ENCODE measurements around the gene LRRC27. TPM values are rescaled to one million over a fixed set of nuclear protein-coding genes. Genes with fewer than 3 reads are reported as not detected.
"Not testable (repeated sequence)": the region's sequence is repeated elsewhere in the genome, so short reads cannot be mapped to it uniquely, and the experiment has no call there.

Gene LRRC27
- total RNA-seq, 1 experiment from 2014 or later = 5.6 TPM

DNA sequence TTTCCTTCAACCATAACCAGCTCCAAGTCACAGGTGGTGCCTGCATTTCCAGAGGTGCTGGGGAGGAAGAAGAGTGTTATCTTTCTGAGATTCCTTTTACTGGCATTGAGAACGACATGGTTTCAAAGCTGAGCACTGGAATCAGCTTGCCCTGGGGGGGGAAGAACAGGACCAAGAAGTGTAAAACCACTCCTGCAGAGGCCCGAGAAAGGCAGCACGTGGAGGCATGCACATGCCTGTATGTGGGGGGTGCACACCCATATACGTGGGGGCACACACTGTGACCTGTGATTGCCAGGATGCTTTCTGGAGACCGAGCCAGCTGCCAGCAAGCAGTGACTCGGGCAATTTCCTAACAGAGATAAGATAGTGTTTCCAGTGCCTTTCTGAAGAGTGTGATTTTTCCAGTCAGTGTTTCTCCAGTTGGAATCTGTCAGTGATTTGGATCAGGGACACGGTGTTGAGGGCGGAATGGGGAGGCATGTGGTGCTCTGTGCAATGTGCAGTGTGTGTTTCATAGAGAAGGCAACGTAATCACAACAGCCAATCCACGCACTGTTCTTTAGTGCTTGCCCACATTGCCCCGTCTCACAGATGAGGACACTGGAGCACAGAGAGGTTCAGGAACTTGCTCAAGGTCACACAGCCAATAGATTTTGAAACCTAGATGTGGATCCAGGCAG, 4.2 kb downstream of the LRRC27 start:
- Histone ChIP-seq H4K20me1 (ENCODE audit: low read length) (no peaks in the 10 kb centered on the region), H3K4me2 (ENCODE audit: low read length) (no peak overlapping the region), H3K9me3 (ENCODE audit: low read length) (no peaks in the 10 kb centered on the region), H3K9me2 (replicated peaks; ENCODE audit: low read length) (no peaks in the 10 kb centered on the region), H3K79me2 (ENCODE audit: low read length) (peaks cover 4% of the 10 kb centered on the region), H3F3A (ENCODE audit: low read length, unreplicated experiment) (no peaks in the 10 kb centered on the region), H3K4me1 (ENCODE audit: insufficient read depth, low read length) (peaks cover 8% of the 10 kb centered on the region), H2AFZ (ENCODE audit: low read length) (no peak overlapping the region), H3K27ac (ENCODE audit: low read length) (no peak overlapping the region), H3K36me3 (ENCODE audit: low read depth, low read length) (no peaks in the 10 kb centered on the region), H3K9ac (ENCODE audit: low read length) (no peak overlapping the region), H3K27me3 (ENCODE audit: low read length) (no peaks in the 10 kb centered on the region), H3K4me3 (ENCODE audit: low read length) (no peak overlapping the region)
- DNase-seq (no peak), ATAC-seq (no peak)
- TF ChIP-seq EZH2 (IDR thresholded peaks at IDR 0.05; ENCODE audit: low read length, unreplicated experiment) (no peak), EZH2phosphoT487 (IDR thresholded peaks at IDR 0.05; ENCODE audit: borderline replicate concordance, low read length) (no peak)
- TF ChIP-seq, protein P1, sequence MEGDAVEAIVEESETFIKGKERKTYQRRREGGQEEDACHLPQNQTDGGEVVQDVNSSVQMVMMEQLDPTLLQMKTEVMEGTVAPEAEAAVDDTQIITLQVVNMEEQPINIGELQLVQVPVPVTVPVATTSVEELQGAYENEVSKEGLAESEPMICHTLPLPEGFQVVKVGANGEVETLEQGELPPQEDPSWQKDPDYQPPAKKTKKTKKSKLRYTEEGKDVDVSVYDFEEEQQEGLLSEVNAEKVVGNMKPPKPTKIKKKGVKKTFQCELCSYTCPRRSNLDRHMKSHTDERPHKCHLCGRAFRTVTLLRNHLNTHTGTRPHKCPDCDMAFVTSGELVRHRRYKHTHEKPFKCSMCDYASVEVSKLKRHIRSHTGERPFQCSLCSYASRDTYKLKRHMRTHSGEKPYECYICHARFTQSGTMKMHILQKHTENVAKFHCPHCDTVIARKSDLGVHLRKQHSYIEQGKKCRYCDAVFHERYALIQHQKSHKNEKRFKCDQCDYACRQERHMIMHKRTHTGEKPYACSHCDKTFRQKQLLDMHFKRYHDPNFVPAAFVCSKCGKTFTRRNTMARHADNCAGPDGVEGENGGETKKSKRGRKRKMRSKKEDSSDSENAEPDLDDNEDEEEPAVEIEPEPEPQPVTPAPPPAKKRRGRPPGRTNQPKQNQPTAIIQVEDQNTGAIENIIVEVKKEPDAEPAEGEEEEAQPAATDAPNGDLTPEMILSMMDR (conservative IDR thresholded peaks at IDR 0.05; ENCODE audit: low read depth, low read length) = no peak
- no TSS peak for BruUV-seq (replicated peaks)
- intact Hi-C loops (cut with micrococcal nuclease) = no loop called here
- CTCF ChIA-PET = no interaction called here
- POLR2A ChIA-PET (ENCODE audit: unreplicated experiment) = no interaction called here

DNA sequence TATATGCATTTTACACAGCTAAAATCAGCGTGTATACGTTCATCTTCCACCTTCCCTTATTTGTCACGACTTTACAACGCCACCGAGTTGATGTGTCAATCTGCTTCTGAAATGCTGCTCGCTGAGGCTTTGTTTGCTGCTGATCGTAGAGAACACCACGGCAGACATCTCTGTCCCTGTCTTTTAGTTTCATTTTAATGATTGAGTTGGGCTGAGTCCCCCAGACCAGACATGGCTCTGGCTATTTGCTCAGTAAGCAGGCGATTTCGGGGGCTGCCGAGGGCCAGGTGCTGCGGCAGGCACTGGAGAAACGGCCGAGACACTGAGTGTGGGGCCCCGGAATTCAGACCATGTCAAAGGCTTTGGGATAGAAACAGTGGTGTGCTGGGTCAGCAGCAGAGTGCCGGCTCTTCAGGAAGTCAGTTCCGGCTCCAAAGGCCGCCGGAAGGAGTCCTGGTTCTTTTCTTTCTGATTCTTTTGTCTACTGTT, 5.0 kb downstream of the LRRC27 start:
- Histone ChIP-seq H3K79me2 (ENCODE audit: low read length) (no peaks in the 10 kb centered on the region), H3K4me2 (ENCODE audit: low read length) (no peak overlapping the region), H3K9ac (ENCODE audit: low read length) (no peak overlapping the region), H3F3A (ENCODE audit: low read length, unreplicated experiment) (no peaks in the 10 kb centered on the region), H3K27me3 (ENCODE audit: low read length) (no peaks in the 10 kb centered on the region), H3K4me3 (ENCODE audit: low read length) (no peak overlapping the region), H3K9me3 (ENCODE audit: low read length) (no peaks in the 10 kb centered on the region), H3K36me3 (ENCODE audit: low read depth, low read length) (no peaks in the 10 kb centered on the region), H2AFZ (ENCODE audit: low read length) (no peak overlapping the region), H4K20me1 (ENCODE audit: low read length) (no peaks in the 10 kb centered on the region), H3K9me2 (replicated peaks; ENCODE audit: low read length) (no peaks in the 10 kb centered on the region), H3K4me1 (ENCODE audit: insufficient read depth, low read length) (peaks cover 8% of the 10 kb centered on the region), H3K27ac (ENCODE audit: low read length) (no peak overlapping the region)
- POLR2A ChIA-PET (ENCODE audit: unreplicated experiment) = no interaction called here
- intact Hi-C loops (cut with micrococcal nuclease) = no loop called here
- DNase-seq = no peak
- TF ChIP-seq EZH2 (IDR thresholded peaks at IDR 0.05; ENCODE audit: low read length, unreplicated experiment) (no peak), EZH2phosphoT487 (IDR thresholded peaks at IDR 0.05; ENCODE audit: borderline replicate concordance, low read length) (no peak)
- TF ChIP-seq, protein P1 (conservative IDR thresholded peaks at IDR 0.05; ENCODE audit: low read depth, low read length) = no peak
- BruUV-seq (replicated peaks) = no TSS peak
- no peak for ATAC-seq
- CTCF ChIA-PET = no interaction called here

DNA sequence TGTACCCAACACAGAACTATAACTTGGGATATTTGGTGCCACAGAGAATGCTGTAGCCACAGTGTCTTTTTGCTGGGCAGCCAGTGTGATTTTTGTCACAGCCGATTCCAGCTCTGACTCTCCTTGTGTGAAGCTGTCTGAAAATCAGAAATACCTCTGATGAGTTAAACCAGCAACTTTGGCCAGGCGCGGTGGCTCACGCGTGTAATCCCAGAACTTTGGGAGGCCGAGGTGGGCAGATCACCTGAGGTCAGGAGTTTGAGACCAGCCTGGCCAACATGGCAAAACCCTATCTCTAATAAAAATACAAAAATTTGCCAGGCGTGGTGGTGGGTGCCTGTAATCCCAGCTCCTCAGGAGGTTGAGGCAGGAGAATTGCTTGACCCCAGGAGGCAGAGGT, 5.9 kb downstream of the LRRC27 start:
- BruUV-seq (replicated peaks); H3K4me3 ChIP-seq (ENCODE audit: low read length); H3K9me2 ChIP-seq (replicated peaks; ENCODE audit: low read length); H3K9ac ChIP-seq (ENCODE audit: low read length); H3K4me1 ChIP-seq (ENCODE audit: insufficient read depth, low read length); H3F3A ChIP-seq (ENCODE audit: low read length, unreplicated experiment); H3K36me3 ChIP-seq (ENCODE audit: low read depth, low read length); H3K4me2 ChIP-seq (ENCODE audit: low read length); CTCF ChIA-PET; POLR2A ChIA-PET (ENCODE audit: unreplicated experiment); intact Hi-C loops (cut with micrococcal nuclease); DNase-seq; H4K20me1 ChIP-seq (ENCODE audit: low read length); ATAC-seq; H2AFZ ChIP-seq (ENCODE audit: low read length); H3K27me3 ChIP-seq (ENCODE audit: low read length); H3K9me3 ChIP-seq (ENCODE audit: low read length); H3K27ac ChIP-seq (ENCODE audit: low read length); H3K79me2 ChIP-seq (ENCODE audit: low read length): not testable (repeated sequence)
